GM19438 (cell line): ENCODE measurements around the gene B3GALT6.

Experiments used
- ATAC-seq: cut with Tn5 transposase; IDR thresholded peaks from one replicate; pipeline ENCODE4 v1.9.1; 2021; ENCODE audit warnings: low read depth; ENCODE audit not compliant: unreplicated experiment

B3GALT6 gene

GRCh38 chr1:1229770-1230169, 2.3 kb upstream of the B3GALT6 start:
- ATAC-seq = no peak

GRCh38 chr1:1230656-1231399, 1.2 kb upstream of the B3GALT6 start:
- ATAC-seq = no peak

- peak; percentile 85 for ATAC-seq
Observed at GRCh38 chr1:1231400-1232207, 433 bp upstream of the B3GALT6 start, which contains the start of gene SDF4. SDF4 (minus strand) TSS chr1:1232001; CDS start chr1:1228772, 3,229 bp downstream.

GRCh38 chr1:1232796-1233566, 944 bp downstream of the B3GALT6 start:
- no peak for ATAC-seq

- ATAC-seq = no peak
Observed at GRCh38 chr1:1233567-1233892, 1.5 kb downstream of the B3GALT6 start.

- ATAC-seq = no peak
Observed at GRCh38 chr1:1234180-1234808, 2.3 kb downstream of the B3GALT6 start.

GRCh38 chr1:1235016-1235744, 3.1 kb downstream of the B3GALT6 start:
- ATAC-seq = no peak

- no peak for ATAC-seq
Observed at GRCh38 chr1:1236176-1236763, 4.2 kb downstream of the B3GALT6 start.

GRCh38 chr1:1236945-1237873, 5.2 kb downstream of the B3GALT6 start:
- no peak for ATAC-seq

- ATAC-seq = no peak
Observed at GRCh38 chr1:1237874-1238701, 6.1 kb downstream of the B3GALT6 start.

- ATAC-seq = no peak
Observed at GRCh38 chr1:1238702-1239178, 6.7 kb downstream of the B3GALT6 start.

GRCh38 chr1:1239227-1239613, 7.2 kb downstream of the B3GALT6 start:
- no peak for ATAC-seq

GRCh38 chr1:1239614-1240347, 7.7 kb downstream of the B3GALT6 start:
- ATAC-seq = no peak

GRCh38 chr1:1240348-1240732, 8.3 kb downstream of the B3GALT6 start:
- ATAC-seq = no peak

- ATAC-seq = no peak
Observed at GRCh38 chr1:1240822-1241587, 9.0 kb downstream of the B3GALT6 start.

GRCh38 chr1:1241588-1242219, 9.7 kb downstream of the B3GALT6 start:
- ATAC-seq = no peak
